PC-9 (cell line): ENCODE data around the gene AIG1.

ENCODE experiments used
- CTCF ChIP-seq: fragments of 200-600 bp; sonication (generic); conservative IDR thresholded peaks from 2 replicates; pipeline ENCODE4 v1.6.1; 2017; ENCODE audit warnings: mixed run types, antibody characterized with exemption, mild to moderate bottlenecking, moderate library complexity
- EZH2 ChIP-seq: fragments of 200-600 bp; sonication (generic); IDR thresholded peaks from 2 replicates; pipeline ENCODE4 v1.8.0; 2017; ENCODE audit warnings: antibody characterized with exemption, low read depth

- TF ChIP-seq CTCF (no peak), EZH2 (no peak)
These were observed 67.4 kb downstream of the AIG1 start for GRCh38 chr6:143127941-143128680.
